Stimulated activated naive CD8-positive, alpha-beta T cell treated with anti-CD3 and anti-CD28 coated beads, Interleukin-15, Interleukin-2, amounts not matched to agents 100 ng/mL and 50 ng/mL, for 24 hours (primary cell): ENCODE results near the gene PABPN1L.
"Not testable (repeated sequence)": the region's sequence is repeated elsewhere in the genome, so short reads cannot be mapped to it uniquely, and the experiment has no call there.

Experiments
- H3K27ac Mint-ChIP-seq: one replicate; pipeline ENCODE4 v1.8.0; 2021; ENCODE audit warnings: mild to moderate bottlenecking, mixed read lengths
- H3K27me3 Mint-ChIP-seq: one replicate; pipeline ENCODE4 v1.8.0; 2021; ENCODE audit warnings: mixed read lengths
- H3K36me3 Mint-ChIP-seq: one replicate; pipeline ENCODE4 v1.8.0; 2021; ENCODE audit warnings: low read depth, mixed read lengths
- H3K4me1 Mint-ChIP-seq: one replicate; pipeline ENCODE4 v1.8.0; 2021; ENCODE audit warnings: low read depth, mixed read lengths
- H3K4me3 Mint-ChIP-seq: one replicate; pipeline ENCODE4 v1.8.0; 2021; ENCODE audit warnings: mild to moderate bottlenecking, mixed read lengths
- H3K9me3 Mint-ChIP-seq: one replicate; pipeline ENCODE4 v1.8.0; 2021; ENCODE audit warnings: mixed read lengths

PABPN1L gene

GRCh38 chr16:88906020-88906419, 39.6 kb upstream of the PABPN1L start:
- Mint-ChIP-seq H3K27me3 (no peaks in the 10 kb centered on the region), H3K4me1 (no peaks in the 10 kb centered on the region), H3K36me3 (no peaks in the 10 kb centered on the region), H3K27ac (no peak overlapping the region), H3K4me3 (no peak overlapping the region), H3K9me3 (no peaks in the 10 kb centered on the region)

GRCh38 chr16:88905563-88905962, 39.1 kb upstream of the PABPN1L start:
- no peaks in the 10 kb centered on the region for H3K36me3 Mint-ChIP-seq
- no peak overlapping the region for H3K27ac Mint-ChIP-seq
- no peaks in the 10 kb centered on the region for H3K9me3 Mint-ChIP-seq
- no peak overlapping the region for H3K4me3 Mint-ChIP-seq
- no peaks in the 10 kb centered on the region for H3K4me1 Mint-ChIP-seq
- H3K27me3 Mint-ChIP-seq = no peaks in the 10 kb centered on the region

- Mint-ChIP-seq H3K4me1 (no peaks in the 10 kb centered on the region), H3K4me3 (no peak overlapping the region), H3K9me3 (no peaks in the 10 kb centered on the region), H3K27ac (no peak overlapping the region), H3K27me3 (no peaks in the 10 kb centered on the region), H3K36me3 (no peaks in the 10 kb centered on the region)
Measured at GRCh38 chr16:88904676-88905365, 38.4 kb upstream of the PABPN1L start.

- Mint-ChIP-seq H3K9me3 (no peaks in the 10 kb centered on the region), H3K4me1 (no peaks in the 10 kb centered on the region), H3K27me3 (no peaks in the 10 kb centered on the region), H3K36me3 (no peaks in the 10 kb centered on the region), H3K4me3 (no peak overlapping the region), H3K27ac (no peak overlapping the region)
Measured at GRCh38 chr16:88903267-88903666, 36.8 kb upstream of the PABPN1L start.

- H3K36me3 Mint-ChIP-seq = no peaks in the 10 kb centered on the region
- H3K4me3 Mint-ChIP-seq = no peak overlapping the region
- H3K27ac Mint-ChIP-seq = no peak overlapping the region
- H3K9me3 Mint-ChIP-seq = no peaks in the 10 kb centered on the region
- H3K27me3 Mint-ChIP-seq = no peaks in the 10 kb centered on the region
- no peaks in the 10 kb centered on the region for H3K4me1 Mint-ChIP-seq
Measured at GRCh38 chr16:88902744-88903143, 36.3 kb upstream of the PABPN1L start.

- Mint-ChIP-seq H3K4me1 (no peaks in the 10 kb centered on the region), H3K4me3 (no peak overlapping the region), H3K9me3 (no peaks in the 10 kb centered on the region), H3K36me3 (no peaks in the 10 kb centered on the region), H3K27ac (no peak overlapping the region), H3K27me3 (no peaks in the 10 kb centered on the region)
Measured at GRCh38 chr16:88901718-88902337, 35.4 kb upstream of the PABPN1L start.

GRCh38 chr16:88900662-88901052, 34.2 kb upstream of the PABPN1L start:
- Mint-ChIP-seq H3K27ac (no peak overlapping the region), H3K9me3 (no peaks in the 10 kb centered on the region), H3K36me3 (no peaks in the 10 kb centered on the region), H3K4me1 (no peaks in the 10 kb centered on the region), H3K4me3 (no peak overlapping the region), H3K27me3 (no peaks in the 10 kb centered on the region)

- Mint-ChIP-seq H3K27me3 (no peaks in the 10 kb centered on the region), H3K4me1 (no peaks in the 10 kb centered on the region), H3K4me3 (no peak overlapping the region), H3K9me3 (no peaks in the 10 kb centered on the region), H3K27ac (no peak overlapping the region), H3K36me3 (no peaks in the 10 kb centered on the region)
Measured at GRCh38 chr16:88899901-88900661, 33.6 kb upstream of the PABPN1L start.

- Mint-ChIP-seq H3K27ac (no peak overlapping the region), H3K4me1 (no peaks in the 10 kb centered on the region), H3K9me3 (no peaks in the 10 kb centered on the region), H3K27me3 (no peaks in the 10 kb centered on the region), H3K36me3 (no peaks in the 10 kb centered on the region), H3K4me3 (no peak overlapping the region)
Measured at GRCh38 chr16:88897696-88898425, 31.4 kb upstream of the PABPN1L start.

GRCh38 chr16:88896238-88897070, 30.0 kb upstream of the PABPN1L start:
- Mint-ChIP-seq H3K36me3 (no peaks in the 10 kb centered on the region), H3K27ac (no peak overlapping the region), H3K9me3 (no peaks in the 10 kb centered on the region), H3K4me3 (no peak overlapping the region), H3K27me3 (no peaks in the 10 kb centered on the region), H3K4me1 (no peaks in the 10 kb centered on the region)

- Mint-ChIP-seq H3K27ac (no peak overlapping the region), H3K9me3 (no peaks in the 10 kb centered on the region), H3K27me3 (no peaks in the 10 kb centered on the region), H3K4me3 (no peak overlapping the region), H3K36me3 (no peaks in the 10 kb centered on the region), H3K4me1 (no peaks in the 10 kb centered on the region)
Measured at GRCh38 chr16:88895335-88895734, 28.9 kb upstream of the PABPN1L start.

- Mint-ChIP-seq H3K4me1 (no peaks in the 10 kb centered on the region), H3K4me3 (no peak overlapping the region), H3K36me3 (no peaks in the 10 kb centered on the region), H3K27ac (no peak overlapping the region), H3K9me3 (no peaks in the 10 kb centered on the region), H3K27me3 (no peaks in the 10 kb centered on the region)
Measured at GRCh38 chr16:88894681-88895300, 28.3 kb upstream of the PABPN1L start.

- H3K27ac Mint-ChIP-seq = not testable (repeated sequence)
Measured at GRCh38 chr16:88894266-88894665, 27.8 kb upstream of the PABPN1L start.

More at GRCh38 chr16:88894266-88894665, 27.8 kb upstream of the PABPN1L start:
- H3K4me3 Mint-ChIP-seq, H3K36me3 Mint-ChIP-seq, H3K4me1 Mint-ChIP-seq, H3K9me3 Mint-ChIP-seq, H3K27me3 Mint-ChIP-seq: not testable (repeated sequence)
